Activated CD4-positive, alpha-beta T cell treated with anti-CD3 and anti-CD28 coated beads for 36 hours (primary cell): ENCODE measurements around the gene CXADR. TPM values are rescaled to one million over a fixed set of nuclear protein-coding genes. Genes with fewer than 3 reads are reported as not detected.
"Not testable (repeated sequence)": the region's sequence is repeated elsewhere in the genome, so short reads cannot be mapped to it uniquely, and the experiment has no call there.

ENCODE experiments used
- ATAC-seq: fragments of 200-7000 bp; cut with Tn5 transposase; one replicate; pipeline ENCODE4 v1.10.0; 2021; ENCODE audit warnings: mild to moderate bottlenecking, moderate library complexity
- CTCF ChIA-PET: fragments of 350-600 bp; sonication (Branson Sonifier 250); formaldehyde crosslinking; loops from one replicate; lab custom pipeline; 2021; ENCODE audit warnings: antibody characterized with exemption; lab: Charles Lee
- POLR2A ChIA-PET: fragments of 350-600 bp; sonication (Branson Sonifier 250); formaldehyde crosslinking; loops from one replicate; lab custom pipeline; 2021; ENCODE audit warnings: antibody characterized with exemption, inconsistent platforms; lab: Charles Lee
- DNase-seq: peaks from one replicate; pipeline ENCODE4 v3.0.0-alpha.2; 2020
- H3K27ac Mint-ChIP-seq: one replicate; pipeline ENCODE4 v1.8.0; 2021; ENCODE audit warnings: mixed read lengths
- H3K27me3 Mint-ChIP-seq: one replicate; pipeline ENCODE4 v1.8.0; 2021; ENCODE audit warnings: mixed read lengths
- H3K36me3 Mint-ChIP-seq: one replicate; pipeline ENCODE4 v1.8.0; 2021; ENCODE audit warnings: low read depth, mixed read lengths
- H3K4me1 Mint-ChIP-seq: one replicate; pipeline ENCODE4 v1.8.0; 2021; ENCODE audit warnings: mixed read lengths
- H3K4me3 Mint-ChIP-seq: one replicate; pipeline ENCODE4 v1.8.0; 2021; ENCODE audit warnings: mild to moderate bottlenecking, moderate library complexity, mixed read lengths
- H3K9me3 Mint-ChIP-seq: one replicate; pipeline ENCODE4 v1.8.0; 2021; ENCODE audit warnings: low read depth, mixed read lengths
- intact Hi-C, 2 experiments: fragments of 100-400 bp; cut with DNase I in 1 of 2; cut with micrococcal nuclease in 1 of 2; formaldehyde crosslinking; loops; one replicate each; pipeline versions ENCODE4 v1.14.2 to v1.15.1; 2022 to 2024; cut with DNase I, micrococcal nuclease
- total RNA-seq, 2 experiments: library from RNA; stranded (reverse); gene quantifications; one replicate each; pipeline ENCODE4 v1.2.3, GENCODE V29; 2021

The CXADR gene
- total RNA-seq, 2 experiments from 2014 or later = 0.30 to 0.91 TPM

DNA sequence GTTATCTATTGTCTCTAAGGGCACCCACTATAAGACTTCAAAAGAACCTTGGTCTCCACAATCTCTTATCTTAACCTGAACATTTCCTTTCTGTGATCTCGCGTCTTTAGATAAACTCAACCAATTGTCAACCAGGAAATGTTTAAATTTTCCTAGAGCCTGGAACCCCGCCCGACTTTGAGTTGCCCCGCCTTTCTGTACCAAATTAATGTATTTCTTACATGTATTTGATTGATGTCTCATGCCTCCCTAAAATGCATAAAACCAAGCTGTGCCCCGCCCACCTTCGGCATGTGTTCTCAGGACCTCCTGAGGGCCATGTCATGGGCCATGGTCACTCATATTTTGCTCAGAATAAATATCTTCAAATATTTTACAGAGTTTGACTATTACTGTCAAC, 5.9 kb upstream of the CXADR start:
- no peak overlapping the region for H3K27ac Mint-ChIP-seq

DNA sequence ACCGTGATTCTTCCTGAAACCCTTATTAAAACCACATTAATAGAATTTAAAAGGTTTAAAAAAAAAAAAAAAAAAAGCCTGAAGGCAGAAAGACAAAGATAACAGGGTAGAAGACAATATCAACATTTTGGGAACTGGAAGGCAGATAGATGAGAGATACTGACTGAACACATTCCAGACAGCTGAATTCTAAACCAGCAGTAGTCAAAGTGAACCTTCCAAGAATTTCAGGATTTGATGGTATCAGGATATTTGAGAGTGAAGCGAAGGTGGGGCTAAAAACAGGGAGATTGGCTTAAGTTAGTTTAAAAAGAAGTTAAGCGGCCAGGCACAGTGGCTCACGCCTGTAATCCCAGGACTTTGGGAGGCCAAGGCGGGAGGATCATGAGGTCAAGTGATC, 5.3 kb upstream of the CXADR start:
- ATAC-seq (no peak), DNase-seq (no peak)
- Mint-ChIP-seq H3K27ac (no peak overlapping the region), H3K4me1 (peaks cover 6% of the 10 kb centered on the region), H3K9me3 (no peaks in the 10 kb centered on the region), H3K4me3 (no peak overlapping the region), H3K27me3 (peaks cover 8% of the 10 kb centered on the region), H3K36me3 (no peaks in the 10 kb centered on the region)
- CTCF ChIA-PET = interaction anchor here (1.0 kb wide), 1 partner anchor 12 kb away, joined by 3 read pairs; no protein-coding TSS in a partner anchor
- POLR2A ChIA-PET = no interaction called here
- intact Hi-C loops = no loop called here

More for the DNA sequence above, 5.9 kb upstream of the CXADR start:
- Mint-ChIP-seq H3K4me1 (peaks cover 2% of the 10 kb centered on the region), H3K36me3 (no peaks in the 10 kb centered on the region), H3K9me3 (no peaks in the 10 kb centered on the region), H3K4me3 (no peak overlapping the region), H3K27me3 (peaks cover 5% of the 10 kb centered on the region)
- ATAC-seq = no peak
- ChIA-PET POLR2A (no interaction called here), CTCF (interaction anchor here (1.0 kb wide), 1 partner anchor 11 kb away, joined by 3 read pairs; no protein-coding TSS in a partner anchor)
- no peak for DNase-seq
- intact Hi-C loops = no loop called here

DNA sequence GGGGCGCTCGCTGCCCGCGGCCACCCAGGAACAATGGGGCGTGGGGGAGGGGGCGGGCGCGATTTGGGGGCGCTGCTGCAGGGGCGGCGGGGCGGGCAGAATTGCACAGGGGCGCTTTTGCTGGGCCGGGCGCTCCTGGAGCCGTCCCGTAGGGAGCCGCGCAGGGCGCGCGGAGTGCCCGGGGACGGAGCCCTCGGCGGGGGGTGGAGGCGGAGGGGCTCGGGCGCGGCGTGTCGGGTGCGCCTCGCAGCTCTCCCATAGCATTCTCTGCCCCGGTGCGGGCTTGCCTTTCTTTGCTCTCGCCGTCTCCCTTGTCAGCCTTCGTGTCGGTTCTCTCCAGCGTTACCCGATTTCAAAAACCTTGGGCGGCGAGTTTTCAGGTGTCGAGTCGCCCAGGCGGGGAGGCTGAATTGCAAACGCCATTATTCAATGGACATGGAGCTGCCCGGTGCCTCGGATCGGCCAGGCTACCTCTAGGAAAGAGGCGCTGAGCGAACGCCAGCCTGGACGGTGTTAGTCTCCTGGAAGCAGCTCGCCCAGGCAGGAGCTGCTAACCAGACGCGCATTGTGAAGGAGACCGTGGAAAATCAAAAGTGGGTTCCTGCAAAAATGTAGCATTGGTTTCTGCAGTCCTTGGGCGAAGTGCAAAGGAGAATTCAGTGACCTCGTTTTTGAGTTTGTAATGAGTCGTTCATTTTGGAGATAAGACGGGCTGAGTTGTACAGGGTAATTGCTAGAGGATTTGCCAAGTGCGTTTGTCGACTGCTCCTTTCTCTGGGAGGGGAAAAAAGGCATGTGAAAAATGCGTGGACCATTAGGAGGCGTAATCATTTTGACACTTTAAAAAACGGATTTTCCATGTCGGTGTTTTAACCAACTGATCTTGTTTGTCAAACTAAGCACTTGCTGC, 626 bp downstream of the CXADR start:
- CTCF ChIA-PET = interaction anchor here (1.5 to 2.2 kb wide), 4 partner anchors 23 to 149 kb away, joined by 3 to 6 read pairs (median 4); no protein-coding TSS in a partner anchor
- H3K4me3 Mint-ChIP-seq = peak overlapping the region; percentile 81
- intact Hi-C loops = loop anchor here (1.0 to 10.0 kb wide), 6 partner anchors 21 to 271 kb away; partner anchors contain the start of gene BTG3 (in 1 of the 2)
- peaks cover 27% of the 10 kb centered on the region for H3K27me3 Mint-ChIP-seq
- peaks cover 18% of the 10 kb centered on the region for H3K4me1 Mint-ChIP-seq
- ATAC-seq (peak; percentile 42), DNase-seq (peak; percentile 41)
- H3K36me3 Mint-ChIP-seq = no peaks in the 10 kb centered on the region
- no peaks in the 10 kb centered on the region for H3K9me3 Mint-ChIP-seq
- H3K27ac Mint-ChIP-seq = peak overlapping the region; percentile 62
- POLR2A ChIA-PET = no interaction called here

DNA sequence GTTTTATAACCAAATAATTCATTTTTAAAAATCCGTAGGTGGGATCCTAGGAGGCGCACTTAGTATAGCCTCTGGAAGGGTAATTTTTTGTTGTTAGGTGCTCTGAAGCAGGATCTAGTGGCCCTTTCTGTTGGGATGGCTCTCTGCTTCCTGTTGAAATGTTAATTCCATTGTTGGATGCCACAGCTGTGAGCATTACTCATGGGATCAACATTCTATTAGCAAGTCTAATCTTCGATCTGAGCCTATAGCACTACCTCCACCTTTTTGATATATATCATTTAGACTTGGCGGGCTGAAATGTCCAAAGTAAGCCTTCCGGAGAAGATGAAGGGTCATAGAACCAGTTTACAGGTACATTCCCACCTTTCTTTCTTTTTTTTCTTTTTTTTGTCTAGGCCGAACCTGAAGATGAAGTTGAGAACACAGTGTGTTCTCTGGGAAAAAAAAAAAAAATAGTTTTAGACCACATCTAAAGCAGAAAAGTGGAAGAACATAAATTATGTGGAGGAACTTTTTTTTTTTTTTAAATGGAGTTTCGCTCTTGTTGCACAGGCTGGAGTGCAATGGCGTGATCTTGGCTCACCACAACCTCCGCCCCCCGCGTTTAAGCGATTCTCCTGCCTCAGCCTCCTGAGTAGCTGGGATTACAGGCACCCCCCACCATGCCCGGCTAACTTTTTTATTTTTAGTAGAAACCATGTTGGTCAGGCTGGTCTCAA, 1.4 kb downstream of the CXADR start:
- peak overlapping the region; percentile 81 for H3K4me3 Mint-ChIP-seq
- intact Hi-C loops = loop anchor here (5.0 to 10.0 kb wide), 2 partner anchors 73 to 271 kb away; no protein-coding TSS in a partner anchor
- H3K27ac Mint-ChIP-seq = no peak overlapping the region
- POLR2A ChIA-PET = no interaction called here
- no peaks in the 10 kb centered on the region for H3K36me3 Mint-ChIP-seq
- ATAC-seq = no peak
- H3K9me3 Mint-ChIP-seq = no peaks in the 10 kb centered on the region
- peaks cover 18% of the 10 kb centered on the region for H3K4me1 Mint-ChIP-seq
- H3K27me3 Mint-ChIP-seq = peaks cover 36% of the 10 kb centered on the region
- CTCF ChIA-PET = no interaction called here
- no peak for DNase-seq

DNA sequence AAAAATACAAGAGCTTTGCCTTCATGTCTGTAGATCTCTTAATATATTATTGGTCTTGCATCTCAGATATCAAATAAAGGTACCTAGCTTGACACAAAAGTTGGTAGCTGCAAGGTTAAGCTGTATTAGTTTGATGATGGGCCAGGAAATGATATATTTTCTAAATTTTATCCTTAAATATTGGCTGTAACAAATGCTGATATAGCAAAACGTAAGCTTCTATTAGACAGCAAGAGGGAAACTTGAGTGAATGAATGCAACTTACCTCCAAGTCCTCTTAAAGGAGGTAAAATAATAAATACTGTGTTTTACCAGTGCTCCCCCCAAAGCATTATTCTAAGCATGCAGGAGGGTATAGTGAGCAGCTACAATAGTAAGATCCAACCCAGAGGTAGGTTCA, 4.2 kb downstream of the CXADR start:
- ATAC-seq, DNase-seq, CTCF ChIA-PET, H3K4me3 Mint-ChIP-seq, H3K27ac Mint-ChIP-seq, H3K36me3 Mint-ChIP-seq, H3K9me3 Mint-ChIP-seq: not testable (repeated sequence)
- Mint-ChIP-seq H3K4me1 (peaks cover 15% of the 10 kb centered on the region), H3K27me3 (peaks cover 37% of the 10 kb centered on the region)
- intact Hi-C loops = loop anchor here in 1 of 2 experiments (10.0 kb wide), 1 partner anchor 268 kb away; no protein-coding TSS in a partner anchor
- POLR2A ChIA-PET = interaction anchor here (0.6 kb wide), 1 partner anchor 90 kb away, joined by 5 read pairs; no protein-coding TSS in a partner anchor

DNA sequence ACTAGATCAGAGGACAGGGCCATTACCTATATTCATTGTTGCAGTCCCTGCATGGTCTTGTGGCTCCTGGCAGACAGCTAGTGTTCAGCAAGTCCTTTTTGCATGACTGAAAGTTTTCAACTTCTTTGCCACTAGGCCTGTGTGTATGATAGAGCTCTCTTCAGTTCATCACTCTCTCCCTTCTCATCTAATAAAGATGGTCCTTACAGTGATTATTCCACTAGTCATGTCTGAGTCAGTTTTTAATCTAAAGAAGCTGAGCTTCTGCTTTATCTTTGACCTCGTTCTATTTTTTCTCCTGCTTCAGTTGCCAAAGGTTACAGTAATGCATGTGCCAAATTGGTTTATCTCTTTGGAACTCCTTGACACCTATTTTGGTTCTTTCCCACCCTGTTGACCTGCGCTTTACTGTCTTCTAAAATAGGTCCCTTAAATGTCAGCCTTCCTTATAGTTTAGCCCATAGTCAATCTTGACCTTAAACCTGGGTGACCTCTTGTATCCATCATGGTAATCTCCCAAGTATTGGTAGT, 6.4 kb downstream of the CXADR start:
- Mint-ChIP-seq H3K9me3 (no peaks in the 10 kb centered on the region), H3K36me3 (no peaks in the 10 kb centered on the region), H3K4me3 (no peak overlapping the region), H3K27ac (no peak overlapping the region), H3K27me3 (peaks cover 36% of the 10 kb centered on the region), H3K4me1 (peaks cover 5% of the 10 kb centered on the region)
- POLR2A ChIA-PET = interaction anchor here (0.6 kb wide), 1 partner anchor 870 kb away, joined by 5 read pairs; no protein-coding TSS in a partner anchor
- CTCF ChIA-PET = interaction anchor here (0.6 kb wide), 1 partner anchor 38 kb away, joined by 5 read pairs; no protein-coding TSS in a partner anchor
- no peak for DNase-seq
- intact Hi-C loops = loop anchor here in 1 of 2 experiments (10.0 kb wide), 1 partner anchor 266 kb away; no protein-coding TSS in a partner anchor
- no peak for ATAC-seq

DNA sequence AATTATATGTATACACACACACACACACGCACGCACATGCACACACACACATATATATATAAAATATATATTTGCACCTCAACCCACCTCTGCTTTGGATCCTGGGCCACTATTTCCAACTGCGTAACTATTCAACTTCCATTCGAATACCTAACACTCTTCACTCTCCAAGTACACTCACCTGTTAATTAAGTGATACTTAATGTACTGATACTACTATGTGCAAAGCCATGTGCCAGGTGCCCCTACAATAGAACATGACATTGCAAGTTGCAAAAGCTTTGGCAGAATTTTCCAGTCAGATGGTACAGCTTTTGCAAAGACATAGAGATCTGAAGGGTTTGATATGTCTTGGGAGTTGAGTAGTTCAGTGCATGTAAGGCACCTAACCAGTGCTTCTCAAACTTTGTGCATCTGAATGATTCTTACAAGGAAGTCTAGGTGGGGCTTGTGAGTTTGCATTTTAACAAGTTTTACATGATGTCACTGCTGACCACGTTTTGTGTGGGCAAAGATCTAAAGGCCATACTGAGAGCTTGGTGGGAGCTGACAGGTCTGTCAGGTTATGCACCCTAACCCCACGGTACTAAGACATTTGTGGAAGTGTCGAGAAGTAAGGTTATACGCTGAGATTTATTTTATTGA, 7.2 kb downstream of the CXADR start:
- H3K9me3 Mint-ChIP-seq = no peaks in the 10 kb centered on the region
- ATAC-seq = no peak
- no peaks in the 10 kb centered on the region for H3K36me3 Mint-ChIP-seq
- peaks cover 32% of the 10 kb centered on the region for H3K27me3 Mint-ChIP-seq
- CTCF ChIA-PET = interaction anchor here (0.6 kb wide), 1 partner anchor 39 kb away, joined by 5 read pairs; no protein-coding TSS in a partner anchor
- no peak overlapping the region for H3K27ac Mint-ChIP-seq
- intact Hi-C loops = loop anchor here in 1 of 2 experiments (10.0 kb wide), 1 partner anchor 265 kb away; no protein-coding TSS in a partner anchor
- H3K4me1 Mint-ChIP-seq = no peaks in the 10 kb centered on the region
- POLR2A ChIA-PET = no interaction called here
- H3K4me3 Mint-ChIP-seq = no peak overlapping the region
- no peak for DNase-seq

DNA sequence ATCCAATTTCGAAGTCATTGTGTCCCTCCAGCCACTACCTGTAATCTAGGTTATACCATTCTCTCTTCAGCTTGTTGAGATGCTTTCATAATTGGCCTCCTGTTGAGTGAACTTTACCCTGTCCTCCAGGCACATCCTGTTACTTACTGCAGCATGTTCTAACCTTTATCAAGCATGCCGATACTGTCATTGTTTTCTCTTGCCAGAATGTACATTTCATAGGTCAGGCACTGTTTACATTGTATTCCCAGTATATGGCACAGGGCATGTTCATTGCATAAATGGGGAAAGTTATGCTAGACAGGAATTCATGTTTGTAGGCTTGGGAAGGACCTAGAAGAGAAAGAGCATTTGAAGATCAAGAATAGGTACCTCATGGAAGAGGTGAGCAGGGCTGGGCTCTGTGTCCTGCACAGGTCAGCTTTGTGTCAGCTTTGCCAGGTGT, 10.2 kb downstream of the CXADR start:
- CTCF ChIA-PET = no interaction called here
- Mint-ChIP-seq H3K27me3 (peaks cover 22% of the 10 kb centered on the region), H3K36me3 (no peaks in the 10 kb centered on the region), H3K27ac (no peak overlapping the region), H3K4me3 (no peak overlapping the region), H3K9me3 (no peaks in the 10 kb centered on the region), H3K4me1 (no peaks in the 10 kb centered on the region)
- intact Hi-C loops = no loop called here
- ATAC-seq = no peak
- DNase-seq = no peak
- POLR2A ChIA-PET = no interaction called here

DNA sequence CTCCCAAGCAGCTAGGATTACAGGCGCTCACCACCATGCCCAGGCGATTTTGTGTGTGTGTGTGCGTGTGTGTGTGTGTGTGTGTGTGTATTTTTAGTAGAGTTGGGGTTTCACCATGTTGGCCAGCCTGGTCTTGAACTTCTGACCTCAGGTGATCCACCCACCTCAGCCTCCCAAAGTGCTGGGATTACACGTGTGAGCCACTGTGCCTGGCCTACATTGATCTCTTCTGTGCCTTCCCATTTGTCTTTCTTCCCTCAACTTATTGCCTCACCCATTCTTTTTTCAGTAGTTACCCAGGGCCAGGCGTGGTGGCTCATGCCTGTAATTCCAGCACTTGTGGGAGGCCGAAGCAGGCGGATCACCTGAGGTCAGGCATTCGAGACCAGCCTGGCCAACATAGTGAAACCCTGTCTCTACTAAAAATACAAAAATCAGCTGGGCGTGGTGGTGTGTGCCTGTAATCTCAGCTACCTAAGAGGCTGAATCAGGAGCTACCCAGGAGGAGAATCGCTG, 11.2 kb downstream of the CXADR start:
- DNase-seq, H3K36me3 Mint-ChIP-seq, intact Hi-C loops, ATAC-seq, H3K9me3 Mint-ChIP-seq, H3K4me3 Mint-ChIP-seq, H3K4me1 Mint-ChIP-seq, H3K27ac Mint-ChIP-seq: not testable (repeated sequence)
- CTCF ChIA-PET = interaction anchor here (0.8 kb wide), 1 partner anchor 12 kb away, joined by 3 read pairs; no protein-coding TSS in a partner anchor
- peaks cover 16% of the 10 kb centered on the region for H3K27me3 Mint-ChIP-seq
- POLR2A ChIA-PET = interaction anchor here (0.6 kb wide), 1 partner anchor 27 kb away, joined by 3 read pairs; no protein-coding TSS in a partner anchor

DNA sequence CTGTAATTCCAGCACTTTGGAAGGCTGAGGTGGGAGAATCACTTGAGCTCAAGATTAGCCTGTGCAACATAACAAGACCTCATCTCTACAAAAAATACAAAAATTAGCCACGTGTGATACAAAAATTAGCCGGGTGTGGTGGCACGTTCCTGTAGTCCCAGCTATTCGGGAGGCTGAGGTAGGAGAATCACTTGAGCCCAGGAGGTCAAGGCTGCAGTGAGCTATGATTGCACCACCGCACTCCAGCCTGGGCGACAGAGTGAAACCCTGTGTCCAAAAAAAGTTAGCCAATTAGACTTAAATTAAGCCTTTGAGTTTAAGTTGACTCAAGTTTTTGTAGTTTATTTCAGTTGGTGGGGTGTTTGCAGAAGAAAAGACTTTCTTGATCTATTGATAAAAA, 11.8 kb downstream of the CXADR start:
- no peak overlapping the region for H3K27ac Mint-ChIP-seq
- H3K36me3 Mint-ChIP-seq = no peaks in the 10 kb centered on the region
- peaks cover 12% of the 10 kb centered on the region for H3K27me3 Mint-ChIP-seq
- H3K9me3 Mint-ChIP-seq = no peaks in the 10 kb centered on the region
- H3K4me3 Mint-ChIP-seq = no peak overlapping the region
- CTCF ChIA-PET = interaction anchor here (0.8 kb wide), 1 partner anchor 11 kb away, joined by 3 read pairs; no protein-coding TSS in a partner anchor
- ATAC-seq (no peak), DNase-seq (no peak)
- intact Hi-C loops = no loop called here
- POLR2A ChIA-PET = interaction anchor here (0.6 kb wide), 1 partner anchor 28 kb away, joined by 3 read pairs; no protein-coding TSS in a partner anchor
- no peaks in the 10 kb centered on the region for H3K4me1 Mint-ChIP-seq
